ENCODE measurements around the gene CLMP.
A peak's percentile ranks its signal among the peaks of the same experiment; 100 is the strongest.
"Not testable (repeated sequence)": the region's sequence is repeated elsewhere in the genome, so short reads cannot be mapped to it uniquely, and the experiment has no call there.

CLMP gene

GRCh38 chr11:123217897-123218296 is 22.8 kb upstream of the CLMP start:
- no peak for DNase-seq

DNA sequence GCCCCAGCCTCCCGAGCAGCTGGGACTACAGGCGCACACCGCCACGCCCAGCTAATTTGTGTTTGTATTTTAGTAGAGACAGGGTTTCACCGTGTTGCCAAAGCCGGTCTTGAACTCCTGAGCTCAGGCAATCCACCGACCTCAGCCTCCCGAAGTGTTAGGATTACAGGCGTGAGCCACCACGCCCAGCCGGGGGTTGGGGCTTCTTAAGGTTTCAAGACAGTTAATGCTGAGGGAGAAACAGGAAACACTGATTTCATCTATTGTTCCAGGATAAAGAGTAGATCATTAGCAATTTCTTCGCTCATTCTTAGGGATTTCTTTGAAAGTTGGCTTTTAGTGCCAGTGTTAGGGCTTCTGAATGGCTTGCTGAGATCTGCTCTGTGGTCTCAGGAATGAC is 21.2 kb upstream of the CLMP start:
- no peak for DNase-seq

DNA sequence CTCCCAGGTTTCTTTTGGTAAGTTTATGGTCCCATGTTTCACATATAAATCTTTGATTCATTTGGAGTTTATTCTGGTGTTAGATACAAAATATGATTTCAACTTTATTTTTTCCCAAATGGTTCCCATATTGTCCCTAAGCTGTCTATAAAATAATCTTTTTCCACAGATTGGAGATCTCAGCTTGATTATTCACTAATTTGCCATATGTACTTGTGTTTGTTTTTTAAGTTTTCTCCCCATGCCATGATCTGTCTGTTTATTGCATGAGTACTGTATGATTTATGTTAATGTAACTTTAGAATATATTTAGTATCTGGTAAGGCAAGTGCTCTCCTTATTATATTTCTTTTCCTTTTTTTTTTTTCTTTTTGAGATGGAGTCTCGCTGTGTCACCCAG is 19.9 kb upstream of the CLMP start:
- DNase-seq = no peak

DNA sequence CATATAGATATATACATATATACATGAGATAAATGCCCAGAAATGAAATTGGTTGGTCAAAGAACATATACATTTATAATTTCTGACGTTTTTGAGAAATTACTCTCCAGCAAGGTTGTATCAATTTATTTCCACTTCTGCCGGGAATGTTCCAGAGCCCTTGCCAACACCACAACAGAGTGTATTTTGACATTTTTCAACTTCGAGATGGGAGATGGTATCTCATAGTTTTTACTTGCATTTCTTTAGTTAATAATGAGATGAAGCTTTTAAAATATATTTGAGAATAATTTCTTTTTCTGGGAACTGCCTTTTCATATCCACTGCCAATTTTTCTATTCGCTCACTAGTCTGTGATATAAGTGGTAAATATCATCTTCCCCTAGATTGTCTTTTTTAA is 19.3 kb upstream of the CLMP start:
- no peak for DNase-seq

- no peak for DNase-seq
These were observed 18.3 kb upstream of the CLMP start for GRCh38 chr11:123213307-123213771.

- no peak for DNase-seq
These were observed 17.4 kb upstream of the CLMP start for GRCh38 chr11:123212406-123212805.

DNA sequence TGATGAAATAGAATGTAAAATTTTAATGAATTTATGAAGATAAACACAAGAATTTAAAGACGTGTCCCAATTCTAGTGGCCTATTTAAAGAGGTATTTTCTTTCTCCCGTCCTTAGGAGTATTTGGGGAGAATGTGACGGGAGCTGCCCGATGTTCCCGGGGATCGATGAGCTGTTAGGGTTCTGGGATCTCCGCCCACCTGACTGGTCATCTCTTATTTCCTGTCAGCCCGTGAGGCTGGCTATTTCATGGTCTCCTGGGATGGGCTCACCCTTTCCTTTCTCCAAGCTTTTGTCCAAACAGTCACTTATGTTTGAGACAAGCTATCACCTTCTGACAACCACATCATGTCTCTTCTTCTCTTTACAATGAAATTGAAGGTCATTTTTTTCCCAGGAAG is 16.9 kb upstream of the CLMP start:
- DNase-seq = no peak

- DNase-seq = no peak
These were observed 16.3 kb upstream of the CLMP start for GRCh38 chr11:123211149-123211852.

DNA sequence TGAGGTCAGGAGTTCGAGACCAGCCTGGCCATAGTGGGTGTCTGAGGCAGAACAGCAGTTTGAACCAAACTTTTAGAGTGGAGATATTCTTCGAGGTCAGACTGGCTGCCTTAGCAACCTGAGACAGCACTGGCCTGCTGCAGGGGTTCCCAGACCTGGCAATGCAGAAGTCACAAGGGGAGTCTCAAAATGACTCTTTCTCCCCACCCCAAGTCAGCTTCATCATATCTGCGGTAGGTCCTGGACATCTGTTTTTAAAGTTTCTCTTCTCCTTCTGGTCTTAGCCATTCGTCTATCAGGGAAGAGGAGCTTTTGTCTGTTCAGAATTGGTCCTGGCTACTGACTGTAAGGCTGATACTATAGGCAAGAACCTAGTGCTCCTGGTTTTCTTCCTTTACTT is 14.5 kb upstream of the CLMP start:
- no peak for DNase-seq

DNA sequence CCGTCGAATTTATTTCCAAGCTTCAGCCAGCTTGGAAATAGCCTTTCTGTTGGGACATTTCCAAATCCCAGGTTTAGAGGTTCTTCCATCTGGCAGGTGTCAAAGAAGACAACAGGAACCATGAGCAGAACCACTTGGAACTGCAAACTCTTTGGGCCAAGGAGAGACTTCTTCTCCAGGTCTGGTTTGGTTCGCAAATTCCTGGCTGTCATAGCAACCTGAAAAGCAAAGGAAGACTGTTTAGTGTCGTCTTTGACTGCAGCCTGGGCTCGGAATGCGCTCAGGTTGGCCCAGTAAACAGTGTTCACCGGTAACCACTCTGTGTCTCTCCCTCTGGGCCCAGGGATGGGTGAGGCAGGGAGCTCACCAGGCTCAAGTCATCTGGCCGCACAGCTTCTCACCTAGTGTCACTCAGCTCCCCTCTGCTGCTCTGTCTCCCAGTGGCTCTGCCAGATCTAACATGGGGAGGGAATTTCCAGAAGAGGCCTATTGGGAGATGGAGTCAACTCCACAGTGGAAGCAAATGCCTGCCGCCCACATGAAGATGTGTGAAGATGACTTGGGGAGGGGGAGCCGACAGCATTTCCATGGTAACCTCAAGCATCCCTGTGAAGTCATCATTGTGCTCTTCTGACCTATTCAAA is 11.9 kb upstream of the CLMP start:
- DNase-seq = no peak

DNA sequence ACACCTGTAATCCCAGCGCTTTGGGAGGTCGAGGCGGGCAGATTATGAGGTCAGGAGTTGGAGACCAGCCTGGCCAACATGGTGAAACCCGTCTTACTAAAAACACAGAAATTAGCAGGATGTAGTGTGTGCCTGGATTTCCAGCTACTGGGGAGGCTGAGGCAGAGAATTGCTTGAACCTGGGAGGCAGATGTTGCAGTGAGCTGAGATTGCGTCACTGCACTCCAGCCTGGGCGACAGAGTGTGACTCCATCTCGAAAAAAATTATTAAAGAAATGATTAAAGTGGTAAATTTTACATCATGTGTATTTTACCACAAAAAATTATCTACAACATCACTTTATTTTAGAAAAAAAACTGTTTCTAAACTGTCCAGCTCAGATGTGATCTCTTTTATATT is 11.0 kb upstream of the CLMP start:
- not testable (repeated sequence) for DNase-seq

GRCh38 chr11:123203934-123204333 is 8.9 kb upstream of the CLMP start:
- no peak for DNase-seq

- DNase-seq = no peak
These were observed 8.4 kb upstream of the CLMP start for GRCh38 chr11:123203471-123203870.

GRCh38 chr11:123202155-123203151 is 7.4 kb upstream of the CLMP start:
- no peak for DNase-seq

DNA sequence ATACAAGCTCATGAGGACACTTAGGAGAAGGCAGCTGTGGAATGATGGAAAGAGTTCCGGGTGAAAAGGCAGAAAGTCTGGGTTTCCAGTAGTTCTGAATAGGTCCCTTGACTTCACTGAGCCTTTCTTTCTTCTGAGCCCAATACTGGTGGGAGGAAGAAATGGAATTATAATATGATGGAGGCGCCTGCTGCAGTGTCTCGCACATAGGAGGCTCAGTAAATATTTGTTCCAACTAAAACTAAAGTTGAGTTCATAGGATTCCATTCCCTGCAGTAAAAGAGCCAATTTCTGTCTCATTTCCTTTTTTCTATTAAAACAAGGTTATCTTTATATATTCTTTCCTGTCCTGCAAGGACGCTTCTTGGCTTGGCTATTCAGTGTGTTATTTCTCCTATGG is 5.2 kb upstream of the CLMP start:
- no peak for DNase-seq

GRCh38 chr11:123197711-123198110 is 2.7 kb upstream of the CLMP start:
- no peak for DNase-seq

DNA sequence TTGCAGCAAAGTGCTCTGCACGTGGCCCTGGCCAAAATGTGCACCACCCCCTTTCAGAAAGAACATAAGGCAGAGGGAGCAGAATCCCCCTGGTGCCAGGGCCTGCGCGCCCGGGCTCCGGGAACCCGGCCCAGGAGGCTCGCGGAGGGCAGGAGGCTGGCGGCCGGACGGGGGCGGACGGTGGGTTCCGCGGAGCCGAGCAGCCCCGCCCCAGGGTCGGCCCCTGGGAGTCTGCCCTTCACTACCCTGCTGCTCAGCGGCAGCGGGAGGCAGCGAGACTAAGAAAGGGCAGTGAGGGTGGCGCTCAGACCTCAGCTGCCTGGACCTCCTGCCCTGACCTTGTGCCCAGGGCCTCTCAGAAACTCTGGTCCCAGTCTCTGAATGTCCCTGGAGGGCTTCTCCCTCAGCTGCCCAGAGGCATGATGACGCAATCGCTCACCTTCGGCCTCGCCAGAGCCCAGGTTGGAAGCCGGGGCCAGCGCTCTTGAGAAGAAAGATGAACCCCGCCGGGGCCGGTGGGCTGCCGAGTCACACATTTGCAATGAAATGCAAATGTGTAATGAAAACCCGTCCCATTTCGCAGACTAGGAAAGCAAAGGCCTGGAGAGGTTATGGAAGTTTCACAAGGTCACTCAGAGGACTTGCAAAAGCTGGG is 1.1 kb upstream of the CLMP start:
- no peak for DNase-seq

GRCh38 chr11:123194337-123195187 is 486 bp downstream of the CLMP start:
- DNase-seq = peak in 1 of 2 experiments; percentile 50

GRCh38 chr11:123193742-123194141 is 1.3 kb downstream of the CLMP start:
- DNase-seq = no peak

- DNase-seq = no peak
These were observed 3.1 kb downstream of the CLMP start for GRCh38 chr11:123191939-123192338.

DNA sequence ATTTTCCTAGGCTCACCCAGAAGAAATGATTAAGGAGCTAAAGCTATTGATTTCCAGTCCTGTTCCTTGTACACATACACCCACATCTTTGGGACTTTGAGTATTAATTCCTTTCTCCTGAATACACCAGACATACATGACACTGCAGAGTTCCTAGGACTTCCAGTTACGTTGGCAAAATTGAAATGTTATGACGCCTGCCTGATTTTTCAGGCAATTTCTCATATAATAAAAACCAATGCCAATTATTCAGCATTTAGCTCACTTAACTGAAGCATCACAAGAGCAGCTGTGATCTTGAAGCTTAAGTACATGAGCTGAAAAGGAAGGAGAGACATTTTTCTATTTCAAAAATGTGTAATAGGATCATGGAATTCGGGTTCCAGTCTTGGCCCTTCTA is 4.5 kb downstream of the CLMP start:
- DNase-seq = peak in 1 of 2 experiments; percentile 13

All from NCI-H446 (cell line).